WERI-Rb-1 (cell line): ENCODE data around the gene SRM.

Source experiments
- DNase-seq: peaks from one replicate; pipeline ENCODE4 v3.0.0-alpha.2; 2020
- H3K27ac ChIP-seq: fragments of 250-450 bp; sonication (Bioruptor Pico); 2 replicates; pipeline ENCODE4 v1.5.1; 2020; ENCODE audit warnings: mild to moderate bottlenecking, moderate library complexity
- H3K27me3 ChIP-seq: fragments of 250-450 bp; sonication (Bioruptor Pico); 2 replicates; pipeline ENCODE4 v1.5.1; 2021; ENCODE audit warnings: mild to moderate bottlenecking, low read depth, moderate library complexity; ENCODE audit not compliant: insufficient read depth, severe bottlenecking
- H3K36me3 ChIP-seq: fragments of 250-450 bp; sonication (Bioruptor Pico); 2 replicates; pipeline ENCODE4 v1.5.1; 2020; ENCODE audit warnings: mild to moderate bottlenecking, moderate library complexity
- H3K4me3 ChIP-seq: 2 replicates; pipeline ENCODE4 v1.5.1; 2011; ENCODE audit warnings: low read depth, mild to moderate bottlenecking, control low read depth, low read length
- H3K9me3 ChIP-seq: fragments of 250-450 bp; sonication (Bioruptor Pico); 2 replicates; pipeline ENCODE4 v1.5.1; 2021; ENCODE audit warnings: mild to moderate bottlenecking, moderate library complexity; ENCODE audit not compliant: severe bottlenecking
- CTCF ChIP-seq: IDR thresholded peaks from 2 replicates; pipeline ENCODE4 v1.5.1; 2011; ENCODE audit warnings: low read depth, mild to moderate bottlenecking, control low read depth, inconsistent platforms, low read length

The SRM gene

GRCh38 chr1:11031624-11032262 lies 28.1 kb downstream of the SRM start:
- no peaks in the 10 kb centered on the region for H3K9me3 ChIP-seq
- DNase-seq: no peak
- no peak for TF ChIP-seq CTCF
- no peaks in the 10 kb centered on the region for H3K27me3 ChIP-seq
- no peak overlapping the region for H3K4me3 ChIP-seq
- H3K27ac ChIP-seq: no peak overlapping the region
- no peaks in the 10 kb centered on the region for H3K36me3 ChIP-seq

GRCh38 chr1:11030865-11031264 lies 29.0 kb downstream of the SRM start:
- Histone ChIP-seq H3K27me3 (no peaks in the 10 kb centered on the region), H3K36me3 (peaks cover 5% of the 10 kb centered on the region), H3K4me3 (no peak overlapping the region), H3K9me3 (no peaks in the 10 kb centered on the region), H3K27ac (no peak overlapping the region)
- no peak for TF ChIP-seq CTCF
- DNase-seq: no peak

GRCh38 chr1:11028018-11028417 lies 31.8 kb downstream of the SRM start:
- Histone ChIP-seq H3K27me3 (no peaks in the 10 kb centered on the region), H3K9me3 (no peaks in the 10 kb centered on the region), H3K27ac (no peak overlapping the region), H3K36me3 (peaks cover 29% of the 10 kb centered on the region), H3K4me3 (no peak overlapping the region)
- DNase-seq: no peak
- TF ChIP-seq CTCF: no peak

GRCh38 chr1:11027316-11027715 lies 32.5 kb downstream of the SRM start:
- TF ChIP-seq CTCF: no peak
- H3K4me3 ChIP-seq: no peak overlapping the region
- no peaks in the 10 kb centered on the region for H3K27me3 ChIP-seq
- peaks cover 35% of the 10 kb centered on the region for H3K36me3 ChIP-seq
- H3K9me3 ChIP-seq: no peaks in the 10 kb centered on the region
- no peak overlapping the region for H3K27ac ChIP-seq
- no peak for DNase-seq

GRCh38 chr1:11026903-11027302 lies 32.9 kb downstream of the SRM start:
- no peak overlapping the region for H3K4me3 ChIP-seq
- H3K27me3 ChIP-seq: no peaks in the 10 kb centered on the region
- H3K27ac ChIP-seq: no peak overlapping the region
- no peak for TF ChIP-seq CTCF
- no peaks in the 10 kb centered on the region for H3K9me3 ChIP-seq
- H3K36me3 ChIP-seq: peaks cover 39% of the 10 kb centered on the region
- no peak for DNase-seq

GRCh38 chr1:11026052-11026451 lies 33.8 kb downstream of the SRM start:
- TF ChIP-seq CTCF: no peak
- no peak overlapping the region for H3K27ac ChIP-seq
- DNase-seq: no peak
- no peaks in the 10 kb centered on the region for H3K27me3 ChIP-seq
- no peak overlapping the region for H3K4me3 ChIP-seq
- H3K36me3 ChIP-seq: peaks cover 47% of the 10 kb centered on the region
- no peaks in the 10 kb centered on the region for H3K9me3 ChIP-seq
